Large intestine (tissue), 3 donors: ENCODE data around the gene ING2. TPM values are rescaled to one million over a fixed set of nuclear protein-coding genes. Genes with fewer than 3 reads are reported as not detected.

Source experiments
- DNase-seq, 2 donors: peaks; one replicate each; pipeline versions ENCODE4 v3.0.0 to v3.0.0-alpha.2; 2013
- H3K27ac ChIP-seq: one replicate; pipeline ENCODE4 v1.5.1; 2013; ENCODE audit warnings: low read length
- H3K27me3 ChIP-seq: 2 replicates; pipeline ENCODE4 v1.6.1; 2013; ENCODE audit warnings: low read length; ENCODE audit not compliant: control insufficient read depth, insufficient read depth
- H3K36me3 ChIP-seq: 2 replicates; pipeline ENCODE4 v1.6.1; 2013; ENCODE audit warnings: low read length; ENCODE audit not compliant: control insufficient read depth, insufficient read depth
- H3K4me1 ChIP-seq: one replicate; pipeline ENCODE4 v1.6.1; 2013; ENCODE audit warnings: low read length; ENCODE audit not compliant: control insufficient read depth, insufficient read depth
- H3K4me3 ChIP-seq: one replicate; pipeline ENCODE4 v1.5.1; 2013; ENCODE audit warnings: low read length
- H3K9me3 ChIP-seq: one replicate; pipeline ENCODE4 v1.6.1; 2013; ENCODE audit warnings: mild to moderate bottlenecking, low read depth, low read length, moderate library complexity; ENCODE audit not compliant: control insufficient read depth
- WGBS: methylation state at CpG from one replicate; pipeline ENCODE4 v1.1.5; 2013; ENCODE audit warnings: low lambda C conversion rate; ENCODE audit not compliant: insufficient coverage; 5-methylcytosine and 5-hydroxymethylcytosine counted together
- polyA plus RNA-seq: library from polyadenylated mRNA; unstranded; fragments of 120-200 nt; gene quantifications from one replicate; pipeline ENCODE4 v1.2.1, GENCODE V29; 2013

Gene ING2
- polyA plus RNA-seq, 1 donor, result 30.8 TPM

DNA sequence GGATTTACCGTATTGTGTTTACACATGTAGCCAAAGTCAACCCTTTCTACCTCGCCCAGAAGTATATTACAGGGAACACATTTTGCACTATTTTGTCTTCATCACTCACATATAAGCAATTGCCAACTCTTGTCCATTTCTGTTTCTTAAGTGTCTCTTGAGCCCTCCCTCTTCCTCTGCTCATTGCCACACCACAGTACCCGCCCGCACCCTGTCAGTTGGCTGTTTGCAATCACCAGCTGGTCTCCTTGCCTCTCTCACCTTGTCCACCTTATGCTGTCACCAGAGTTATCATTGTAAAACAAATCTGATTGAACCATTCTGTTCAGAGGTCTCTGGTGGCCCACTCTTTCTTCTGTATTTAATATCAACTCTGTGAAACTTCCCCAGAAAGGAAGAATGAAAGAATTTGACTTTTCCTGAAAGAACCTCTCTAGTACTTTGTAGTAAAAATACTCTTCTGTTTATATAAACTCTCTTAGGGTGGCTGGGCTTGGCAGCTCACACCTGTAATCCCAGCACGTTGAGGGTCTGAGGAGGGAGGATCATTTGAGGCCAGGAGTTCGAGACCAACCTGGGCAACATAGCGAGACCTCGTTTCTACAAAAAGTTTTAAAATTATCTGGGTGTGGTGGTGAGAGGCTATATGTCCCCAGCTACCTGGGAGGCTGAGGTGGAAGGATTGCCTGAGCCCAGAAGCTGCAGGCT lies 50.2 kb downstream of the ING2 start:
- Histone ChIP-seq H3K27ac (no peak overlapping the region), H3K27me3 (peaks cover 3% of the 10 kb centered on the region), H3K36me3 (no peaks in the 10 kb centered on the region), H3K9me3 (no peaks in the 10 kb centered on the region), H3K4me3 (no peak overlapping the region), H3K4me1 (no peaks in the 10 kb centered on the region)
- DNase-seq, result no peak
- WGBS, result no CpG with 5 or more reads among the region's 8 CpGs

DNA sequence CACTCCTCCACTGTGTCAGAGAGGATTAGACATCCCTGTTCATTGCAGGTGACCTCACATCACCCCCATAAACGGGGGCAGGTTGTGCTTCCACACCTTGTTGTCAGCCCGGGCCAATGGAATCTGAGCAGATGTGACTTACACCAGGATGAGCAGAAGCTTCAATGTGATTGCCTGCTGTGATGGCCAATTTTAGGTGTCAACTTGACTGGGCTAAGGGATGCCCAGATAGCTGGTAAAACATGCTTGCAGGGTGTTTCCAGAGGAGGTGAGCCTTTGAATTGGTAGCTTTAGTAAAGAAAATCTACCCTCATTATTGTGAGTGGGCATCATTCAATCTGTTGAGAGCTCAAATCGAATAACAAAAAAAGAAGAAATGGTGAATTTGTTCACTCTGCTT lies 52.1 kb downstream of the ING2 start:
- Histone ChIP-seq H3K4me3 (no peak overlapping the region), H3K27me3 (peaks cover 3% of the 10 kb centered on the region), H3K9me3 (no peaks in the 10 kb centered on the region), H3K36me3 (no peaks in the 10 kb centered on the region), H3K4me1 (no peaks in the 10 kb centered on the region), H3K27ac (no peak overlapping the region)
- WGBS, result 86% methylated on average over 1 of the region's 3 CpGs
- no peak for DNase-seq

DNA sequence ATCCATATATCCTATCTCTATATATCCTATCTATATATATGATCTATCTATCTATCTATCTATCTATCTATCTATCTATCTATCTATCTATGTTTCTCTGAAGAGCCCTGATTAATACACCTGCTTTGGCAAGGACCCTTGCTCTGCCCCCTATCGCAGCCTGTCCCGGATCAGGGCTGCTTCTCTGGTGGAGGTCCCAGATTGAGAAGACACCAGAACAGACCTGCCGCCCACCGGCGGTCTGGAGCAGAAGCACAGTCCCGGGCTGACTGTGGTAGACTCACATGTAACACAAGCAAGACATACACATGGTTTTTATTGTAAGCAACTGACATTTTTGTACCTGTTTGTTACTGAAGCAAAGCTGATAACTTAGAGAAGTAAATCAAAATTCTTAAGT lies 52.8 kb downstream of the ING2 start:
- H3K27me3 ChIP-seq, result peaks cover 3% of the 10 kb centered on the region
- no peak overlapping the region for H3K27ac ChIP-seq
- no peak for DNase-seq
- H3K4me1 ChIP-seq, result no peaks in the 10 kb centered on the region
- H3K36me3 ChIP-seq, result no peaks in the 10 kb centered on the region
- no peak overlapping the region for H3K4me3 ChIP-seq
- H3K9me3 ChIP-seq, result no peaks in the 10 kb centered on the region
- no CpG with 5 or more reads among the region's 6 CpGs for WGBS

DNA sequence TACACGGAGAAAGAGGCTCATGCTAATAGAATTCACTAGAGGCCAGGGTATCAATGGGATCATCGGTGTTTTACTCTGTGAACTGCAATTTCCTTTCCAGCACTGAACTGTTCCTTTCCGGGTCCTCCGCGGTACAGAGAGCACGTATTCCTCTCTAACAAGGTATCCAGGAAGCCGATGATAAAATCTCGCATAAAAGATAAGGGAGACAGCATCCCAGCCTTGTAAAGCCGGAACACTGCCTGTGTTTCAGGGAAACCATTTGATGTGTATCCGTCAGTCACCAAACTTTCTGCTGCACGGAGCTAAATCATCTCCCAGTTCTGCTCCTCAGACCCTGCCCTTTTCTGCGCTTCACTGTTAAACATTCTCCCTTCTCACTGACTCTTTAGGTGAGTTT lies 54.0 kb downstream of the ING2 start:
- Histone ChIP-seq H3K27me3 (peaks cover 3% of the 10 kb centered on the region), H3K27ac (no peak overlapping the region), H3K4me1 (no peaks in the 10 kb centered on the region), H3K4me3 (no peak overlapping the region), H3K9me3 (no peaks in the 10 kb centered on the region), H3K36me3 (no peaks in the 10 kb centered on the region)
- 43% methylated on average over 3 of the region's 12 CpGs for WGBS
- no peak for DNase-seq

DNA sequence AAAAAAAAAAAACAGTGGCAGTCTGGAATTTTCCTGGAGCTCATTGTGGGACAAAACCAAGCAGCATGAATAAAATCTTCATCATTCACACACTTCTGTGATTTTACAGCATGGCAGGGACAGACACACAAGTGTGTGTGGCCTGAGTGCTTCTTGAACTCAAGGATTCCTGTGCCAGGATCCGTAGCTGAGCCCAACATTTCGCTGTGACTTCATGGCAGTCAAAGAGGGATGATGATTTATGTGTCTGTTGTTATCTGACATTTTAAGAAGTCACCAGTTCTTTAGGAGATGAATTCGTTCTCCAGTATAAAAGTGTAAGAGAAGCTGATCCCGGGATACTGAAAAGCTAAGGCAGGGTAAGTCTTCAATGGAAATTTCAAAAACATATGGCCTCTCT lies 57.0 kb downstream of the ING2 start:
- H3K9me3 ChIP-seq, result no peaks in the 10 kb centered on the region
- no peak overlapping the region for H3K27ac ChIP-seq
- H3K4me3 ChIP-seq, result no peak overlapping the region
- peaks cover 3% of the 10 kb centered on the region for H3K27me3 ChIP-seq
- H3K4me1 ChIP-seq, result no peaks in the 10 kb centered on the region
- WGBS, result no CpG with 5 or more reads among the region's 4 CpGs
- no peak for DNase-seq
- H3K36me3 ChIP-seq, result no peaks in the 10 kb centered on the region

Other genes starting within 250 kb of the ING2 start
- not detected for gene CLDN22, start 184.8 kb upstream of the ING2 start, polyA plus RNA-seq
- 0.10 TPM for gene CLDN24, start 182.6 kb upstream of the ING2 start, polyA plus RNA-seq
- gene CDKN2AIP, start 60.4 kb upstream of the ING2 start, polyA plus RNA-seq, result 32.1 TPM
- gene RWDD4, start 154.1 kb downstream of the ING2 start, polyA plus RNA-seq, result 20.0 TPM
- gene TRAPPC11, start 154.2 kb downstream of the ING2 start, polyA plus RNA-seq, result 28.9 TPM